HepG2 (cell line): ENCODE data around the gene PSMA7. TPM values are rescaled to one million over a fixed set of nuclear protein-coding genes. Genes with fewer than 3 reads are reported as not detected.

Experiments
- ATF1 ChIP-seq: IDR thresholded peaks from 2 replicates; pipeline ENCODE4 v1.6.1; 2016; ENCODE audit warnings: mild to moderate bottlenecking, control low read depth
- ATF7-NPFF ChIP-seq: sonication (generic); formaldehyde crosslinking; IDR thresholded peaks from 2 replicates; pipeline ENCODE4 v1.8.1; 2023; ENCODE audit warnings: mild to moderate bottlenecking, low read depth, missing genetic modification reagents, moderate library complexity
- HNF1B ChIP-seq: sonication (generic); formaldehyde crosslinking; IDR thresholded peaks from 2 replicates; pipeline ENCODE4 v1.5.1; 2020; ENCODE audit warnings: mild to moderate bottlenecking, moderate library complexity, missing genetic modification reagents
- KAT2B ChIP-seq: fragments of 150-350 bp; IDR thresholded peaks from 2 replicates; pipeline ENCODE4 v1.6.1; 2014; ENCODE audit warnings: low read depth, low read length, borderline replicate concordance
- NCOA2 ChIP-seq: sonication (generic); formaldehyde crosslinking; IDR thresholded peaks from 2 replicates; pipeline ENCODE4 v1.8.0; 2022; ENCODE audit warnings: inconsistent platforms
- NR2F2 ChIP-seq: IDR thresholded peaks from 2 replicates; pipeline ENCODE4 v1.6.1; 2012; ENCODE audit warnings: low read depth, inconsistent platforms, borderline replicate concordance
- PAF1 ChIP-seq: IDR thresholded peaks from 2 replicates; pipeline ENCODE4 v1.6.1; 2016; ENCODE audit warnings: missing genetic modification reagents, missing compliant biosample characterization
- PHF5A ChIP-seq: IDR thresholded peaks from one replicate; pipeline ENCODE4 v1.6.1; 2018; ENCODE audit warnings: low read depth, missing genetic modification reagents; ENCODE audit not compliant: unreplicated experiment
- PLRG1 ChIP-seq: fragments of 450-650 bp; conservative IDR thresholded peaks from 2 replicates; pipeline ENCODE4 v1.6.1; 2016
- TAF15 ChIP-seq: fragments of 200-400 bp; formaldehyde crosslinking; IDR thresholded peaks from one replicate; pipeline ENCODE4 v1.6.1; 2018; ENCODE audit warnings: mild to moderate bottlenecking, low read depth, low read length; ENCODE audit not compliant: poor library complexity, severe bottlenecking
- THAP8 ChIP-seq: sonication (generic); formaldehyde crosslinking; IDR thresholded peaks from 2 replicates; pipeline ENCODE4 v1.5.1; 2020; ENCODE audit warnings: missing genetic modification reagents, mild to moderate bottlenecking, borderline replicate concordance
- ZBTB37 ChIP-seq: sonication (generic); formaldehyde crosslinking; IDR thresholded peaks from 2 replicates; pipeline ENCODE4 v1.4.0; 2020; ENCODE audit warnings: mild to moderate bottlenecking, missing genetic modification reagents
- ZKSCAN8 ChIP-seq: IDR thresholded peaks from 2 replicates; pipeline ENCODE4 v1.6.1; 2016; ENCODE audit warnings: borderline replicate concordance, missing genetic modification reagents, missing compliant biosample characterization
- ZNF136 ChIP-seq: sonication (generic); formaldehyde crosslinking; IDR thresholded peaks from 2 replicates; pipeline ENCODE4 v1.8.1; 2022; ENCODE audit warnings: low read depth, mild to moderate bottlenecking, moderate library complexity, missing genetic modification reagents
- ZNF550 ChIP-seq: sonication (generic); formaldehyde crosslinking; IDR thresholded peaks from 2 replicates; pipeline ENCODE4 v1.4.0; 2020; ENCODE audit warnings: mild to moderate bottlenecking, missing genetic modification reagents, borderline replicate concordance
- ZNF562 ChIP-seq: sonication (generic); formaldehyde crosslinking; IDR thresholded peaks from 2 replicates; pipeline ENCODE4 v1.8.0; 2022; ENCODE audit warnings: missing genetic modification reagents, borderline replicate concordance
- ZNF703 ChIP-seq: sonication (generic); formaldehyde crosslinking; IDR thresholded peaks from 2 replicates; pipeline ENCODE4 v1.5.1; 2020; ENCODE audit warnings: missing genetic modification reagents, mild to moderate bottlenecking, moderate library complexity, borderline replicate concordance
- ZNF749 ChIP-seq: sonication (generic); formaldehyde crosslinking; IDR thresholded peaks from 2 replicates; pipeline ENCODE4 v1.8.0; 2022; ENCODE audit warnings: mild to moderate bottlenecking, missing genetic modification reagents, moderate library complexity, borderline replicate concordance
- polyA plus RNA-seq, 8 experiments: library from polyadenylated mRNA; depleted of rRNA in 3 of 8; stranded (reverse) in 7 of 8; unstranded in 1 of 8; fragments of >200 nt; fragmentation: Illumina TruSeq in 4 of 8; extraction: Trizol in 4 of 8; gene quantifications; 2 replicates each; pipeline versions ENCODE4 v1.2.1 to v1.2.3, GENCODE V29; 2011 to 2016; ENCODE audit warnings: low read depth in 4 of 8, missing spikeins in 1 of 8, mixed read lengths in 1 of 8; ENCODE audit not compliant: insufficient read depth in 1 of 8
- total RNA-seq, 5 experiments: library from RNA; depleted of rRNA; stranded (reverse); fragments of >200 nt; fragmentation: Illumina TruSeq; extraction: Trizol; gene quantifications; 2 replicates each; pipeline ENCODE4 v1.2.3, GENCODE V29; 2016; ENCODE audit warnings: low read depth in 1 of 5
- TF ChIP-seq, protein P1 (sequence below): sonication (generic); formaldehyde crosslinking; IDR thresholded peaks from 2 replicates; pipeline ENCODE4 v1.9.0; 2022; ENCODE audit warnings: low read depth, missing genetic modification reagents
- TF ChIP-seq, protein P2 (sequence below): IDR thresholded peaks from 2 replicates; pipeline ENCODE4 v1.6.1; 2016; ENCODE audit warnings: missing compliant biosample characterization, missing genetic modification reagents, borderline replicate concordance

PSMA7 gene
- total and polyA plus RNA-seq, 2 of the 13 experiments (the other 11 are each of a cell fraction or from before 2014, with no cell fraction given) = 531 to 631 TPM

DNA sequence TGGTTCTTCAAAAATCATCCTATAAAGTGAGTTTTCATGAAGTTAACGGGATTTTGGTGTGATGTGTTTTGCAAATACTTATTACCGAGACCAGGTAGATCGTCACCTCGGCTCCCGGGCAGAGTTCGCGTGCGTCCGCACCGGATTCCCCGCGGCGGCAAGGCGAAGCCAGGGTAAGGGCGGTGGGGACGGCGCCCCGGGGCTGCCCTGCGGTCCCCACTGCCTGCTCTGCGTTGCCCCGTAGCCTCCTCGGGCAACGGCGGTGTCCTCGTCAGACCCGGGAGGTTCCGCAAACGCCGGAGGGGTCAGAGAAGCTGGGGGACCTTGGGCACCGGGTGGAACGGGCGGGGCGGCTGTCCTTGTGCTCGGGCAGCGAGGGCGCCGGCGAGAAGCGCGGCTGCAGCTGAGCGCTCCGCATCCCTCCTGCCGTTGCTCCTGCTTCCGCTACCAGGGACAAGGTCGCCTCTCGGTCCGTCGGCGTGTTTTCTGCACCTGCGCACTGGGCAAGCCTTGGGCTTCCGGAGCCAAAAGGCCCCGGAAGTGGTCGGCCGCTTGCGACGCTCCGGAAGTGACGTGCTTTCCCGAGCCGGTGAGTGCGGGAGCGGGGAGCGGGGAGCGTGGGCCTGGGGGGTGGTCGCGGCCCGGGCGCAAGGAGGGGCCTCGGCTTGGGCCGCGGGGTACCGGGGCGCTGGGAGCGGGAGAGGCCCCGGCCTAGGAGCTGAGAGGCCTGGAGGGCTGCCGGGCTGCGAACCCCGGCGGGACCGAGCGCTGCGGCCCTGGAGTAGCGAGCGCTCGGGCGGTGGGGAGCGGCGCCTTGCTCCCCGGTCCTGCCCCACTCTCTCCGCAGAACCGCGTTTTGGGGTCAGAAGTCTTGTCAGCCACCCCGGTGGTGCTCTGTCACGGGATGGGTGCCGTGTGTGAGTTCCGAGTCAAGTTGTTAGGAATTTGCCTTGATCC lies 39.6 kb upstream of the PSMA7 start, which contains the start of gene MTG2 (continued):
- TF ChIP-seq ZNF562 (CRISPR knock-in tag) (no peak; the same call in 1 of the 2 replicates), KAT2B (no peak), NR2F2 (no peak; the same call in 1 of the 2 replicates), HNF1B (CRISPR knock-in tag) (peak; percentile 98), ZNF703 (CRISPR knock-in tag) (no peak; the same call in 1 of the 2 replicates), ATF7-NPFF (CRISPR knock-in tag) (peak; percentile 99), PHF5A (CRISPR knock-in tag) (peak; percentile 93), PAF1 (peak; percentile 97), THAP8 (CRISPR knock-in tag) (peak; percentile 98; the same call in 1 of the 2 replicates), ZNF550 (CRISPR knock-in tag) (0 out of 2 replicates have a peak, but pooled peaks have one; percentile 30), PLRG1 (no peak), ATF1 (CRISPR knock-in tag) (peak; percentile 96), ZBTB37 (CRISPR knock-in tag) (no peak), ZNF136 (CRISPR knock-in tag) (peak; percentile 91; the same call in 1 of the 2 replicates), ZNF749 (CRISPR knock-in tag) (peak; percentile 97), TAF15 (peak; percentile 93), NCOA2 (CRISPR knock-in tag) (peak; percentile 67; the same call in 1 of the 2 replicates), ZKSCAN8 (CRISPR knock-in tag) (peak; percentile 88)
- TF ChIP-seq, protein P1, sequence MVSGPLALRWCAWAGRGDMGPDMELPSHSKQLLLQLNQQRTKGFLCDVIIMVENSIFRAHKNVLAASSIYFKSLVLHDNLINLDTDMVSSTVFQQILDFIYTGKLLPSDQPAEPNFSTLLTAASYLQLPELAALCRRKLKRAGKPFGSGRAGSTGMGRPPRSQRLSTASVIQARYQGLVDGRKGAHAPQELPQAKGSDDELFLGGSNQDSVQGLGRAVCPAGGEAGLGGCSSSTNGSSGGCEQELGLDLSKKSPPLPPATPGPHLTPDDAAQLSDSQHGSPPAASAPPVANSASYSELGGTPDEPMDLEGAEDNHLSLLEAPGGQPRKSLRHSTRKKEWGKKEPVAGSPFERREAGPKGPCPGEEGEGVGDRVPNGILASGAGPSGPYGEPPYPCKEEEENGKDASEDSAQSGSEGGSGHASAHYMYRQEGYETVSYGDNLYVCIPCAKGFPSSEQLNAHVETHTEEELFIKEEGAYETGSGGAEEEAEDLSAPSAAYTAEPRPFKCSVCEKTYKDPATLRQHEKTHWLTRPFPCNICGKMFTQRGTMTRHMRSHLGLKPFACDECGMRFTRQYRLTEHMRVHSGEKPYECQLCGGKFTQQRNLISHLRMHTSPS (CRISPR knock-in tag) = 0 out of 2 replicates have a peak, but pooled peaks have one; percentile 82
- TF ChIP-seq, protein P2, sequence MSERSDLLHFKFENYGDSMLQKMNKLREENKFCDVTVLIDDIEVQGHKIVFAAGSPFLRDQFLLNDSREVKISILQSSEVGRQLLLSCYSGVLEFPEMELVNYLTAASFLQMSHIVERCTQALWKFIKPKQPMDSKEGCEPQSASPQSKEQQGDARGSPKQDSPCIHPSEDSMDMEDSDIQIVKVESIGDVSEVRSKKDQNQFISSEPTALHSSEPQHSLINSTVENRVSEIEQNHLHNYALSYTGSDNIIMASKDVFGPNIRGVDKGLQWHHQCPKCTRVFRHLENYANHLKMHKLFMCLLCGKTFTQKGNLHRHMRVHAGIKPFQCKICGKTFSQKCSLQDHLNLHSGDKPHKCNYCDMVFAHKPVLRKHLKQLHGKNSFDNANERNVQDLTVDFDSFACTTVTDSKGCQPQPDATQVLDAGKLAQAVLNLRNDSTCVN (CRISPR knock-in tag) = peak; percentile 96
